ENCODE measurements around the gene JAZF1.

JAZF1 gene

DNA sequence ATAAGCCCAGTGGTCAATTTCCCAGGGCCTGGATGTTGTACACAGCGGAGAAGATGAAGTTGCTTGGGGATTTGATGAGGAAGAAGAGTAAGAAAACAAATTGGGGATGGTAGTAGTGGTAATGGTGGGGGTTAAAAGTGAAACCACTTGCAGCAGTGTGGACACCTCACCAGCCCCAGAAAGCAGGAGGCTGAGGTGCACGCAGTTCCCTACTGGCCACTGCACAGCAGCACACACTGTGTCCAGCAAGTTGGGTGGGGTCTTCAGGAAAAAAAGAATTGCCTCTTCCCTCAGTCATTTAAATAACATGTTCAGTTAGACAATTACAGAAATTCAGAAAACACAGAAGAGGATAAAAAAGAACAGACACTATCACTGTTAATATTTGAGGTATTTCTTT lies 344.1 kb downstream of the JAZF1 start:
- FAIRE-seq (no peak), DNase-seq (ENCODE audit: insufficient read length, low spot score) (no peak)

DNA sequence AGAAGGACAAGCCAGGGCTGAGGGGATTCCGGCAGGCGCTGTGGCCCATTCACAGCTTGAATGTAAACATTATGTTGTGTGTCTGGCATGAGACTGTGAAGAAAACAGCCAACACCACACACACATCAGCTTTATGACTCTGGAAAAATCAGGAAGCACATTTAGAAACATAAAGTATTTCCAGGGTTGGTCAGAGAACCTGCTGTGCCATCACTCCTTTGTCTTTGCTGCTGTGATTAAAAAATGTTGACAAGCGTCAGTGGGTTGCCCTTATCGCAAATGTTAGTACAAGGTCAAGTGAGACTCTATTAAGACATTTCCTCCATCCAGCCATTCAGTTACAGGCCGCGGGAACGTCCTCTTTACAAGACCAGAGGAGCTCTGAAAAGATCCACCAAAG lies 345.2 kb downstream of the JAZF1 start:
- no peak for DNase-seq (ENCODE audit: insufficient read length, low spot score)

More for the DNA sequence above, 344.1 kb downstream of the JAZF1 start:
- TF ChIP-seq CTCF (IDR thresholded peaks at IDR 0.05; ENCODE audit: insufficient read depth, missing control alignments): no peak

GRCh38 chr7:27834179-27834921 lies 346.2 kb downstream of the JAZF1 start:
- FAIRE-seq (no peak), DNase-seq (ENCODE audit: insufficient read length, low spot score) (no peak)
- no peak for TF ChIP-seq CTCF (IDR thresholded peaks at IDR 0.05; ENCODE audit: insufficient read depth, missing control alignments)

More for the DNA sequence above, 345.2 kb downstream of the JAZF1 start:
- no peak for TF ChIP-seq CTCF (IDR thresholded peaks at IDR 0.05; ENCODE audit: insufficient read depth, missing control alignments)
- no peak for FAIRE-seq

DNA sequence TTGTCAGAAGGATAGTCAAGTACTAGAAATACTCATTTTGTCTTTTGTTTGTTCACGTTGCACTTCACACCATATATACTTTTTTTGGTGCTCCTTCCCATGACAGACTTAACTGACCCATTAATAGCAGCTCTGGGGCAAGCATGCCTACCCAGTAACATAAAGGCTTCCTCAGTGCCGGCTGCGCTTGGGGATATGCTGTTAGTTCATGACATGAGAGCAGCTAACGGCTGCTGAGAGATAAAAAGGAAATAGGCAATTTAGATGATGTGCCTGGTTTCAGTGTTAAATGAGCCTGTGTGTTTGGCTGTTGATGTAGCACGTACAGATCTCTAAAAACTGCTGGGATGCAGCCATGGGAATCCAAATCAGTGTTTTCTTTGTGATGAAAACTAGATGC lies 354.2 kb downstream of the JAZF1 start:
- DNase-seq (ENCODE audit: insufficient read length, low spot score): no peak
- no peak for FAIRE-seq
- TF ChIP-seq CTCF (IDR thresholded peaks at IDR 0.05; ENCODE audit: insufficient read depth, missing control alignments): no peak

DNA sequence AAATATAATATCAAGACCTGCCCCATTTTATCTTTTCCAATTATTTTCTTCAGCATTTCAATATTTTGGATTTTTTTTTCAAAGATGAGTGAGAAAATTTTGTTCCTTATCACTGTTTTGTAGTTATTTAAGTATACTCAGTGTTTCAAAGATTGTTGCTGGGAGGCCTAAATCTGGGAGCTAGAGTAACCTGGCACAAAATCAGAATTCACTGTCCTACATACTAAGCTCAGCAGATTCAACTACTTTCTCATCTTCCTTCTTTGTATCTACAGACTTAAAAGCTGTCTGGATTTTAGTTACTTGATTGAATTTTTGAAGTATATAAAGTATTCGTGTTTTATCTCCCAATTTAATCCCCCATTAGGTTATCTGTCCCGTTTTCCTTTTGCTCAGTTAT lies 354.7 kb downstream of the JAZF1 start:
- FAIRE-seq: no peak
- no peak for TF ChIP-seq CTCF (IDR thresholded peaks at IDR 0.05; ENCODE audit: insufficient read depth, missing control alignments)
- DNase-seq (ENCODE audit: insufficient read length, low spot score): no peak

- DNase-seq (ENCODE audit: insufficient read length, low spot score) (no peak), FAIRE-seq (peak; percentile 60)
- no peak for TF ChIP-seq CTCF (IDR thresholded peaks at IDR 0.05; ENCODE audit: insufficient read depth, missing control alignments)
Observed at GRCh38 chr7:27822245-27822644, 358.4 kb downstream of the JAZF1 start.

DNA sequence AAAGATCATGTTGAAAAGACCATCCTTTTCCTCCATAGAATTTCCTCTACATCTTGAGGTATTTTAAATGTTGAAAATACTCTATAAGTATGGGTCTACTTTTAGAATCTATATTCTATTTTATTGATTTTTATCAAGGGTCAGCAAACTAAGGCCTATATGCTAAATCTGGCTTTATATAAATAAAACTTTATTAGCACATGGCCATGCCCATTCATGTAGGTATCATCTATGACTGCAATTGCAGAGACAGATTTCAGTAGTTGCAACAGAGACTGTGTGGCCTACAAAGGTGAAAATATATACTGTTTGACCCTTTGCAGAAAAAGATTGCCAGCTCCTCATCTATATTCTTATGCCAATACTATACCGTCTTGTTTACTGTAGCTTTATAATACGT lies 367.9 kb downstream of the JAZF1 start:
- no peak for TF ChIP-seq CTCF (IDR thresholded peaks at IDR 0.05; ENCODE audit: insufficient read depth, missing control alignments)
- DNase-seq (ENCODE audit: insufficient read length, low spot score): no peak
- no peak for FAIRE-seq
